ENCODE results near the gene BMP6.
"Not testable (repeated sequence)": the region's sequence is repeated elsewhere in the genome, so short reads cannot be mapped to it uniquely, and the experiment has no call there.

The BMP6 gene

GRCh38 chr6:7887278-7887991, 161.5 kb downstream of the BMP6 start:
- no peak for DNase-seq (ENCODE audit: low spot score)

GRCh38 chr6:7888587-7889357, 162.9 kb downstream of the BMP6 start:
- DNase-seq (ENCODE audit: low spot score) = no peak

DNA sequence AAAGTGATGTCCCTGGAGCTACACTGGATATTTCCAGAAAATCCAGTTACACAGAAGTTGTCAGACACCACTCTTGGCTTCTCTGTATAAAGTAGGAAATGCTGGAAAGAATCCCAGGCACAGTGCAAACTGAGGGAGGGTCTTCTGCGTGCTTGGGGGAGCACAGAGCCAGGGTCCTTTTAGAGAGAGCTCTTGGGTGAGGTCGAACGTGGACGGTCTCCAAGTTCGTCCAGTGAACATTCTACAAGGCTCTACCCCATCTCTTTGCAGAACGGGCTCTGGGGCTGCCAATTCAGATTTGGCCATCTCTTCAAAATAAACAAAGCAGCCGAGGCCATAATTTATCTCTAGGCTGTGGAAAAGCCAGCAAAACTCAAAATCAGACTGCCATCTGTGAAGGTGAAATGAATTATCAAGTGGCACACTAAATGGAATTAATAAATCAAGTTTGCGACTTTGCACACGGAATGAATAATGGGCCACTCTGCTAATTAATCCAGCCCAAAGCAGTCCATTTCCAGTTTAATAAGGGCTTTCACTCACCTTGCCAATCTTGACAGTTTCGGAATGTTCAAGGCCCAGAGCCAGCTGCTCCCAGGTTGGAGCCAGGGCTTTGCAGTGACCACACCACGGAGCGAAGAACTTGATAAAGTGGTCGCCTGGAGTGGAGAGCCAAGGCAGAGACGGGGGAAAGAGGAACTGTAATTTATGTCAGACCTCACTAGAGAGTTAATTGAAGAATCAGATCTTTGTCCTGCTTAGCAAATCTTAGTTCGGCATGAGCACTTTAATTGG, 165.4 kb downstream of the BMP6 start:
- DNase-seq (ENCODE audit: low spot score) = no peak

DNA sequence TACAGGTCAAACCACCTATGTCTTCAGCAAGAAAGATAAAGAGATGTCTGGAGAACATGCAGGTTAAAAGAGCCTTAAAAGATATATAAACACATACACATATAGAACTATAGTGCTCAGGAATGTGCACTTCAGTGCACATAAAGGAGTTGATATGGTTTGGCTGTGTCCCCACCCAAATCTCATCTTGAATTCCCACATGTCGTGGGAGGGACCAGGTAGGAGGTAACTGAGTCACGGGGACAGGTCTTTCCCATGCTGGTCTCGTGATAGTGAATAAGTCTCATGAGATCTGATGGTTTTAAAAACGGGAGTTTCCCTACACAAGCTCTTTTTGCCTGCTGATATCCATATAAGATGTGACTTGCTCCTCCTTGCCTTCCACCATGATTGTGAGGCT, 166.5 kb downstream of the BMP6 start:
- DNase-seq (ENCODE audit: low spot score) = not testable (repeated sequence)

DNA sequence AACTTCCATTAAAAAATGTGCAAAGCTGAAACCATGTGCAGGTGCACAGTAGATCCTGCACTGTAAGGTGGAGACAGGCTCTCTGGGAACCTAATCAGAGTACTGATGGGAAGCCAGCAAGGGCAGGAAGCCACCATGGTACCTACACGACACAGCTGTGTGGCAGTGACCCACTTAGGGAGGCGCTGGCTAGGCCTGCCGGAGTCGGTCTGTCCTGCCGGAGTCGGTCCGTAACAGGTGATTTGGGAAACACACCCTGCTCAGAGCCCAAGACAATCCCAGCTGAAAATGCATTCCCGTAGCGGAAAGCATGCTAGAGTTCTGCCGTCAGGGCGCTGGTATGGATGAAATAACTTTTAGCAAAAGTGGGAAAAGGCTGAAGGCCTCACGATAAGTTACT, 167.4 kb downstream of the BMP6 start:
- no peak for DNase-seq (ENCODE audit: low spot score)

DNA sequence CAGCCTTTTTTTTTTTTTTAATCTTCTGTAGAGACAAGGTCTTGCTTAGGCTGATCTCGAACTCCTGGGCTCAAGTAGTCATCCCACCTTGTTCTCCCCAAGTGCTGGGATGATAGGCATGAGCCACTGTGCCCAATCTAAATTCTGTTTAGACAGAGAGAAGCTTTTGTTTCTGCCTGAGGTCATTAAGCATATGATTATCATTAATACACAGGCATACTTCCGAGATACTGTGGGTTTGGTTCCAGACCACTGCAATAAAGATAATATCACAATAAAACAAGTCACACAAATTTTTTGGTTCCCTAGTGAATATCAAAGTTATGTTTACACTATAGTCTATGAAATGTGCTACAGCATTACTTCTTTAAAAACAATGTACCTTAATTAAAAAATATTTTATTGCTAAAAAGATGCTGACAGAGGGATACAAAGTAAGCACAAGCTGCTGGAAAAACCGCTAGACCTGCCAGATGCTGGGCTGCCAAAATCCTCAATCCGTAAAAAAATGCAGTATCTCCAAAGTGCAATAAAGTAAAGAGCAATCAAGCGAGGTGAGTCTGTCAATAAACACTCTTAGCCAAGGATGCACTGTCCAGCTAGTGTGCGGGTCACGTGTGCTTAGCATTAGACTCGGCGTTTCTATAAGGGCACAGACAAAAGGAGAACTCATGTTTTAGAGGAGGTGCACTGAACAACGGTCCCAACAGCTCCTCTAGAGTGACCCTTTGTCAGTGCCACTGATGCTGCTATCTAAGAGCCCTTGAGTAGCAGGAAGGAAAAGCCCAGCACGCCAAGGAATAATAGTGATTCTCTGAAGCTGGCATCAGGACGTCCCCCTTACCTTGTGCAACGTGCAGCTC, 168.6 kb downstream of the BMP6 start:
- no peak for DNase-seq (ENCODE audit: low spot score)

GRCh38 chr6:7895125-7895423, 169.2 kb downstream of the BMP6 start:
- no peak for DNase-seq (ENCODE audit: low spot score)

GRCh38 chr6:7896465-7896987, 170.6 kb downstream of the BMP6 start:
- DNase-seq (ENCODE audit: low spot score) = no peak

DNA sequence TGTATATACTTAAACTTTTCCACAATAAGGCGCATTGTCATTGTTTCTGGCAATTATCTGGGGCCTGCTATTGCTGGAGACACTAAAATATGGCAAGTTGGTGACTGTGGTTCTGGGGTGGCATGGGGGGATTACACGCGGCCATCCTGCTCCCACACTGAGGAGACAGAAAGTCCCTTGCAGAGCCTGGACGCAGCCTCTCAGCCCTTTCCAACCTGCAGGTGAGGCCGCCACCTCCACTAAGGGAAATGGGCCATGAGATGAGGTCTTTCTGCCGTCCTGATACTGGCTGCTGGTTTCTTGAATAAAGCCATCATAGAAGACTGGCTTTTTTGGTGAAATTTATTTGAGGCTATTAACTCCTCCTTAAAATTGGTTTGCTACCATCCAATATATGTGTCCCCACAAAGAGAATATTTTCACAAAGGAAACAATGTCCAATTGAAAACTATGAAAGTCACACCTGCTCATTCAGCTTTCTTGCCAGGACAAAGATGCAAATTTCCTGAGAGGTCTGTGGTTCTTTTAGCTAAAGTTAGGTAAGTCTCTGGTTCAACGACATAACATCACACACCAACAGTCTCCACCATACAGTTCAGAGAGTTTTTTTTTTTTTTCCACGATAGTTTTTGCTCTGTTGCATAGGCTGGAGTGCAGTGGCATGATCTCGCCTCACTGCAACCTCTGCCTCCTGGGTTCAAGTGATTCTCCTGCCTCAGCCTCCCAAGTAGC, 171.7 kb downstream of the BMP6 start:
- DNase-seq (ENCODE audit: low spot score) = no peak

- DNase-seq (ENCODE audit: low spot score) = not testable (repeated sequence)
Observed at GRCh38 chr6:7898193-7898586, 172.3 kb downstream of the BMP6 start.

- no peak for DNase-seq (ENCODE audit: low spot score)
Observed at GRCh38 chr6:7899101-7899888, 173.4 kb downstream of the BMP6 start.

DNA sequence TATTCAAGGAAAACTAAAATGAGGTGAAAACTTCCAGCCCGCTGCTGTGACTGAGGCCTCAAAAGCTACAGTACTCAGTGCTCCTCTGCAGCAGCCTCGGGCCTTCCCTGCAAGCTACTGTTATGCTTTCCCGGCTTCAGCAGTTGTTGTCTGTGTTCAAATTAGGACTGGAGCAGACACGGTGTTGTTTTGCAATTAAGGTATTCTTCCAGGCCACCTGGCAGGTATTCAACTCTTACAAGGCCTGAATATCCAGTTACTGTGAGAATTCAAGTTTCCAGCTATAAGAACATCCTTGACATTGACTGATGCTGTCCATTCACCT, 174.0 kb downstream of the BMP6 start:
- DNase-seq (ENCODE audit: low spot score) = no peak

DNA sequence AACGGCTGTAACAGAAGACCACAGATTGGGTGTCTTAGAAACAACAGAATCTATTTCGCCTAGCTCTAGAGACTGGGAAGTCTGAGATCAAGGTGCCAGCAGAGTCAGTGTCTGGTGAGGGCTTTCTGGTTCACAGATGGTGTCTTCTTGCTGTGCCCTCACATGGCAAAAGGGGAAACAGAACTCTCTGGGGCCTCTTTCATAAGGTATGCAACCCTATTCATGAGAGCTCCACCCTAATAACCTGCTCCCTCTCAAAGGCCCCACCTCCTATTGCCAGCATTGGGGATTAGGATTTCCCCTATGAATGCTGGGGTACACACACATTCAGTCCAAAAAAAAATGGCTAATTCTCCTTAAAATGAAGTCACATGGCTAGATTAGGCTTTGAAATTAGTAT, 174.7 kb downstream of the BMP6 start:
- DNase-seq (ENCODE audit: low spot score) = no peak

DNA sequence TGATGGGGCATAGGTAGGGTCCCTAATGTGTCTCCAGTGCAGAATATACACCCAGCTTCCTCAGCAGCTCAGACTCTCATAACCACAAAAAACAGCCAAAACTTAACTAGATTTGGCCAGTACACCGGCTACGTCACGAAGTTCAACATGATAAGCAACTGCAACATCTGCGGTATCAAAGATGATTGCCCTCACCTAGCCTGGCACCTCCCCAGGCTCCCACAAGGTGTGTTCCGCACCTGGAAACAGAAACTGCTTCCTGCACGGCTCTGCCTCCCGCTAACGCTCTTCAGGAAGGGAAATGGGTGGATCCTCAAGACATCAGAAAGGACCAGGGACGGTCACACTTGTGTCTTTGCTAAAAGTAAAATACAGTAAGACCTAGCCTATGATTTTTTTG, 175.2 kb downstream of the BMP6 start:
- DNase-seq (ENCODE audit: low spot score) = no peak

- no peak for DNase-seq (ENCODE audit: low spot score)
Observed at GRCh38 chr6:7901780-7902179, 175.9 kb downstream of the BMP6 start.

- no peak for DNase-seq (ENCODE audit: low spot score)
Observed at GRCh38 chr6:7902221-7902620, 176.3 kb downstream of the BMP6 start.

GRCh38 chr6:7902867-7903266, 177.0 kb downstream of the BMP6 start:
- DNase-seq (ENCODE audit: low spot score) = no peak

DNA sequence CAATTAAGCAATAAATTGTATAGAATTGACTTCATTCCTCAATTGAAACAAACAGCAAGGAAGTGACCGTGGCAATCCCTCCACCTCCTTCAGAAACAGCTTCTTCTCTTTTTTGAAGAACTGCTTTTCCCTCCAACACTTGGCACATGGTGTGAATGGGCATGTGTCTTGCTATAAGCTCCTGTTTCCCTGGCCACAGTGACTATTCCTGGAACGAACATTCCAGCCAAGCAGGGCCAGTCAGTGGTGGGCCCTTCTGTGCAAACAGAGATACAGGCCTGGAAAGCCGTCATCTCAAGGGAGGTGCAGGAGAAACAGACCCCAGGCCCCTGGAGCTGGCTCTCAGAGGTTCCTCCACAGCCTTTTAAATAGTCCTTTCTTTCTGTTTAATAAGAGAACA, 177.8 kb downstream of the BMP6 start:
- no peak for DNase-seq (ENCODE audit: low spot score)

- DNase-seq (ENCODE audit: low spot score) = no peak
Observed at GRCh38 chr6:7904654-7905319, 178.9 kb downstream of the BMP6 start.

GRCh38 chr6:7905416-7905815, 179.5 kb downstream of the BMP6 start:
- DNase-seq (ENCODE audit: low spot score) = no peak

Measured in AG08395 (cell line).